Measurements from ENCODE around the gene TRIM2. TPM values are rescaled to one million over a fixed set of nuclear protein-coding genes. Genes with fewer than 3 reads are reported as not detected.

TRIM2 gene
- polyA plus RNA-seq, 1 of the 3 experiments (the other 2 are of a cell fraction), result 16.4 TPM

DNA sequence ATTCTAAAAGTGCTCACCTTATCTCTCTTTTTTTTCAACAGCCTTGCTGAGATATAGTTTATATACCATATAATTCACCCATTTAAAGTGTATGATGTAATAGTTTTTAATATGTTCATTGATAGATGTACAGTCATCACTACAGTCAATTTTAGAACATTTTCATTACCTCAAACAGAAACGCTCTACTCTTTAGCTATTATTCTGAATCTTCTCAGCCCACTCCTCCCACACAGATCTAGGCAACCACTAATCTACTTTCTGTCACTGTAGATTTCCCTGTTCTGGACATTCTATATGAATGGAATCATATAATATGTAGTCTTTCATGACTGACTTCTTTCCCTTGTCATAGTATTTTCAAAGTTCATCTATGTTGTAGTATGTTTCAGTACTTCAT lies 162.8 kb downstream of the TRIM2 start:
- no peaks in the 10 kb centered on the region for H3K9me2 ChIP-seq
- 93% methylated on average over 1 of the region's 1 CpG for WGBS (ENCODE audit: low lambda C conversion rate)
- ChIA-PET CTCF (no interaction called here), POLR2A (no interaction called here)
- no peaks in the 10 kb centered on the region for H3F3A ChIP-seq (replicated peaks; ENCODE audit: insufficient read depth)
- H3K36me3 ChIP-seq (replicated peaks in 1 of 2; ENCODE audit: control insufficient read depth in 1 of 2, insufficient read depth in 2 of 2, low read length in 1 of 2), result peaks cover 2 to 24% of the 10 kb centered on the region in 2 experiments
- no peaks in the 10 kb centered on the region for H3K79me2 ChIP-seq (ENCODE audit: insufficient read depth)
- H3K9me3 ChIP-seq, result peaks cover 3% of the 10 kb centered on the region; the same call in 1 of the 2 replicates
- H3K27ac ChIP-seq (ENCODE audit: low read depth in 2 of 2, low read length in 1 of 2), result no peak overlapping the region
- peaks cover 0 to 3% of the 10 kb centered on the region in 2 experiments; a peak in 1 of 4 replicates for H3K4me1 ChIP-seq (ENCODE audit: control insufficient read depth in 1 of 2, insufficient read depth in 2 of 2, low read depth in 1 of 2, low read length in 1 of 2)
- no peak overlapping the region for H2AFZ ChIP-seq (ENCODE audit: low read depth)
- no peak overlapping the region for H3K4me2 ChIP-seq
- no peaks in the 10 kb centered on the region for H3K27me3 ChIP-seq (ENCODE audit: insufficient read depth)
- no peak for DNase-seq
- H3K4me3 ChIP-seq (ENCODE audit: low read depth in 2 of 2, low read length in 1 of 2), result no peak overlapping the region
- TF ChIP-seq, protein P1, sequence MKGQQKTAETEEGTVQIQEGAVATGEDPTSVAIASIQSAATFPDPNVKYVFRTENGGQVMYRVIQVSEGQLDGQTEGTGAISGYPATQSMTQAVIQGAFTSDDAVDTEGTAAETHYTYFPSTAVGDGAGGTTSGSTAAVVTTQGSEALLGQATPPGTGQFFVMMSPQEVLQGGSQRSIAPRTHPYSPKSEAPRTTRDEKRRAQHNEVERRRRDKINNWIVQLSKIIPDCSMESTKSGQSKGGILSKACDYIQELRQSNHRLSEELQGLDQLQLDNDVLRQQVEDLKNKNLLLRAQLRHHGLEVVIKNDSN (IDR thresholded peaks at IDR 0.05; ENCODE audit: borderline replicate concordance, low read depth), result no peak
- TF ChIP-seq GATA2 (CRISPR knock-in tag; IDR thresholded peaks at IDR 0.05) (no peak), YY1 (IDR thresholded peaks at IDR 0.05; ENCODE audit: low read depth) (no peak), RCOR1 (IDR thresholded peaks at IDR 0.05; ENCODE audit: low read length) (no peak), ELF1 (IDR thresholded peaks at IDR 0.05) (no peak), POLR2AphosphoS5 (IDR thresholded peaks at IDR 0.05; ENCODE audit: low read depth, low read length) (no peak), RXRA (IDR thresholded peaks at IDR 0.05; ENCODE audit: borderline replicate concordance, low read depth) (no peak)
- TF ChIP-seq, protein P2, sequence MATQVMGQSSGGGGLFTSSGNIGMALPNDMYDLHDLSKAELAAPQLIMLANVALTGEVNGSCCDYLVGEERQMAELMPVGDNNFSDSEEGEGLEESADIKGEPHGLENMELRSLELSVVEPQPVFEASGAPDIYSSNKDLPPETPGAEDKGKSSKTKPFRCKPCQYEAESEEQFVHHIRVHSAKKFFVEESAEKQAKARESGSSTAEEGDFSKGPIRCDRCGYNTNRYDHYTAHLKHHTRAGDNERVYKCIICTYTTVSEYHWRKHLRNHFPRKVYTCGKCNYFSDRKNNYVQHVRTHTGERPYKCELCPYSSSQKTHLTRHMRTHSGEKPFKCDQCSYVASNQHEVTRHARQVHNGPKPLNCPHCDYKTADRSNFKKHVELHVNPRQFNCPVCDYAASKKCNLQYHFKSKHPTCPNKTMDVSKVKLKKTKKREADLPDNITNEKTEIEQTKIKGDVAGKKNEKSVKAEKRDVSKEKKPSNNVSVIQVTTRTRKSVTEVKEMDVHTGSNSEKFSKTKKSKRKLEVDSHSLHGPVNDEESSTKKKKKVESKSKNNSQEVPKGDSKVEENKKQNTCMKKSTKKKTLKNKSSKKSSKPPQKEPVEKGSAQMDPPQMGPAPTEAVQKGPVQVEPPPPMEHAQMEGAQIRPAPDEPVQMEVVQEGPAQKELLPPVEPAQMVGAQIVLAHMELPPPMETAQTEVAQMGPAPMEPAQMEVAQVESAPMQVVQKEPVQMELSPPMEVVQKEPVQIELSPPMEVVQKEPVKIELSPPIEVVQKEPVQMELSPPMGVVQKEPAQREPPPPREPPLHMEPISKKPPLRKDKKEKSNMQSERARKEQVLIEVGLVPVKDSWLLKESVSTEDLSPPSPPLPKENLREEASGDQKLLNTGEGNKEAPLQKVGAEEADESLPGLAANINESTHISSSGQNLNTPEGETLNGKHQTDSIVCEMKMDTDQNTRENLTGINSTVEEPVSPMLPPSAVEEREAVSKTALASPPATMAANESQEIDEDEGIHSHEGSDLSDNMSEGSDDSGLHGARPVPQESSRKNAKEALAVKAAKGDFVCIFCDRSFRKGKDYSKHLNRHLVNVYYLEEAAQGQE (IDR thresholded peaks at IDR 0.05; ENCODE audit: low read depth, low read length), result no peak
- TF ChIP-seq, protein P3, sequence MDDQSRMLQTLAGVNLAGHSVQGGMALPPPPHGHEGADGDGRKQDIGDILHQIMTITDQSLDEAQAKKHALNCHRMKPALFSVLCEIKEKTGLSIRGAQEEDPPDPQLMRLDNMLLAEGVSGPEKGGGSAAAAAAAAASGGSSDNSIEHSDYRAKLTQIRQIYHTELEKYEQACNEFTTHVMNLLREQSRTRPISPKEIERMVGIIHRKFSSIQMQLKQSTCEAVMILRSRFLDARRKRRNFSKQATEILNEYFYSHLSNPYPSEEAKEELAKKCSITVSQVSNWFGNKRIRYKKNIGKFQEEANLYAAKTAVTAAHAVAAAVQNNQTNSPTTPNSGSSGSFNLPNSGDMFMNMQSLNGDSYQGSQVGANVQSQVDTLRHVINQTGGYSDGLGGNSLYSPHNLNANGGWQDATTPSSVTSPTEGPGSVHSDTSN (IDR thresholded peaks at IDR 0.05), result no peak
- H3K9ac ChIP-seq, result no peak overlapping the region
- no peaks in the 10 kb centered on the region for H4K20me1 ChIP-seq (ENCODE audit: insufficient read depth)

DNA sequence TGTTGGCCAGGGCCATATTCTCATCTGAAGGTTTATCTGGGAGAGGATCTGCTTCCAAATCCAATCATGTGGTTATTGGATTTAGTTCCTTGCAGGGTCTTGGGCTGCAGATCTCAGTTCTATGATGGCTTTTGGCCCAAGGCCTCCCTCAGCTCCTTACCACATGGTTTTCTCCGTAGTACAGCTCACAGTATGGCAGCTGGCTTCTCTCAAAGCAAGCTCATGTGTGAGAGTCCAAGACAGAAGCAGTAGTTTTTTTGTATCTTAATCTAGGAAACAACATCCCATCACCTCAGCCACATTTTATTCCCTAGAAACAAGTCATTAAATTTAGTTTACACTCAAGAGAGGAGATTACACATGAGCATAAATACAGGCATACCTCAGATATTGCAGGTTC lies 164.8 kb downstream of the TRIM2 start:
- no peak overlapping the region for H3K4me2 ChIP-seq
- no peaks in the 10 kb centered on the region for H4K20me1 ChIP-seq (ENCODE audit: insufficient read depth)
- ChIA-PET POLR2A (no interaction called here), CTCF (interaction anchor here (1.0 kb wide), 1 partner anchor 205 kb away, joined by 3 read pairs; no protein-coding TSS in a partner anchor)
- H3K79me2 ChIP-seq (ENCODE audit: insufficient read depth), result no peaks in the 10 kb centered on the region
- TF ChIP-seq EZH2phosphoT487 (IDR thresholded peaks at IDR 0.05; ENCODE audit: borderline replicate concordance, low read depth) (no peak), YY1 (IDR thresholded peaks at IDR 0.05; ENCODE audit: low read depth) (no peak)
- TF ChIP-seq, protein P4, sequence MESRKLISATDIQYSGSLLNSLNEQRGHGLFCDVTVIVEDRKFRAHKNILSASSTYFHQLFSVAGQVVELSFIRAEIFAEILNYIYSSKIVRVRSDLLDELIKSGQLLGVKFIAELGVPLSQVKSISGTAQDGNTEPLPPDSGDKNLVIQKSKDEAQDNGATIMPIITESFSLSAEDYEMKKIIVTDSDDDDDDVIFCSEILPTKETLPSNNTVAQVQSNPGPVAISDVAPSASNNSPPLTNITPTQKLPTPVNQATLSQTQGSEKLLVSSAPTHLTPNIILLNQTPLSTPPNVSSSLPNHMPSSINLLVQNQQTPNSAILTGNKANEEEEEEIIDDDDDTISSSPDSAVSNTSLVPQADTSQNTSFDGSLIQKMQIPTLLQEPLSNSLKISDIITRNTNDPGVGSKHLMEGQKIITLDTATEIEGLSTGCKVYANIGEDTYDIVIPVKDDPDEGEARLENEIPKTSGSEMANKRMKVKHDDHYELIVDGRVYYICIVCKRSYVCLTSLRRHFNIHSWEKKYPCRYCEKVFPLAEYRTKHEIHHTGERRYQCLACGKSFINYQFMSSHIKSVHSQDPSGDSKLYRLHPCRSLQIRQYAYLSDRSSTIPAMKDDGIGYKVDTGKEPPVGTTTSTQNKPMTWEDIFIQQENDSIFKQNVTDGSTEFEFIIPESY (IDR thresholded peaks at IDR 0.05; ENCODE audit: borderline replicate concordance, low read depth), result no peak
- TF ChIP-seq, protein P1 (IDR thresholded peaks at IDR 0.05; ENCODE audit: borderline replicate concordance, low read depth), result no peak
- no peak overlapping the region for H2AFZ ChIP-seq (ENCODE audit: low read depth)
- no peaks in the 10 kb centered on the region for H3F3A ChIP-seq (replicated peaks; ENCODE audit: insufficient read depth)
- H3K36me3 ChIP-seq (replicated peaks in 1 of 2; ENCODE audit: control insufficient read depth in 1 of 2, insufficient read depth in 2 of 2, low read length in 1 of 2), result peaks cover 2 to 28% of the 10 kb centered on the region in 2 experiments
- H3K27me3 ChIP-seq (ENCODE audit: insufficient read depth), result no peaks in the 10 kb centered on the region
- no peak overlapping the region for H3K9ac ChIP-seq
- no peak for DNase-seq
- H3K9me3 ChIP-seq, result peaks cover 12% of the 10 kb centered on the region
- H3K4me3 ChIP-seq (ENCODE audit: low read depth in 2 of 2, low read length in 1 of 2), result no peak overlapping the region
- H3K27ac ChIP-seq (ENCODE audit: low read depth in 2 of 2, low read length in 1 of 2), result no peak overlapping the region
- no peaks in the 10 kb centered on the region for H3K9me2 ChIP-seq
- WGBS (ENCODE audit: low lambda C conversion rate), result 100% methylated on average over 1 of the region's 1 CpG
- no peaks in the 10 kb centered on the region for H3K4me1 ChIP-seq (ENCODE audit: control insufficient read depth in 1 of 2, insufficient read depth in 2 of 2, low read depth in 1 of 2, low read length in 1 of 2)
